DND-41 (cell line): ENCODE data around the gene ALKBH2.

ENCODE experiments used
- EZH2 ChIP-seq: IDR thresholded peaks from 3 replicates; pipeline ENCODE4 v1.6.1; 2012; ENCODE audit warnings: borderline replicate concordance, low read depth, mild to moderate bottlenecking, moderate library complexity, low read length, inconsistent platforms; ENCODE audit not compliant: severe bottlenecking
- TF ChIP-seq, protein P1 (sequence below): IDR thresholded peaks from 2 replicates; pipeline ENCODE4 v1.5.1; 2012; ENCODE audit warnings: borderline replicate concordance, low read length, moderate library complexity, mild to moderate bottlenecking; ENCODE audit not compliant: poor library complexity, severe bottlenecking; ENCODE audit errors: extremely low read depth

DNA sequence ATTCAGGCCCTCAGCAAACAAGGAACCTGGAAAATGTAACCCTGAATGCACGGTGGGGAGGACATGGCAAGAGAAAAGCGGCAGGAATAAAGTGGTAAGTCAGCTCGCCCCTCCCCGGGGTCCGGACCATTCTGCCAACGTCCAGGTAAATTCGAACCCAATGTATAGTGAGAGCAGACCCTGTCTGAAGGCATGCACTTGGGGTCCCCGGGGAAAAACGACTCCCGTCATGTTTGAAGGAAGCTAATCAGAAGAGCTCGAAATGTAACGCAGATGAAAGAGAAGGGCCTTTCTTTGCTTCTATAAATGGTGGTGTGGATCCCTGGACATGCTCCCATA is 23.3 kb upstream of the ALKBH2 start:
- TF ChIP-seq, protein P1, sequence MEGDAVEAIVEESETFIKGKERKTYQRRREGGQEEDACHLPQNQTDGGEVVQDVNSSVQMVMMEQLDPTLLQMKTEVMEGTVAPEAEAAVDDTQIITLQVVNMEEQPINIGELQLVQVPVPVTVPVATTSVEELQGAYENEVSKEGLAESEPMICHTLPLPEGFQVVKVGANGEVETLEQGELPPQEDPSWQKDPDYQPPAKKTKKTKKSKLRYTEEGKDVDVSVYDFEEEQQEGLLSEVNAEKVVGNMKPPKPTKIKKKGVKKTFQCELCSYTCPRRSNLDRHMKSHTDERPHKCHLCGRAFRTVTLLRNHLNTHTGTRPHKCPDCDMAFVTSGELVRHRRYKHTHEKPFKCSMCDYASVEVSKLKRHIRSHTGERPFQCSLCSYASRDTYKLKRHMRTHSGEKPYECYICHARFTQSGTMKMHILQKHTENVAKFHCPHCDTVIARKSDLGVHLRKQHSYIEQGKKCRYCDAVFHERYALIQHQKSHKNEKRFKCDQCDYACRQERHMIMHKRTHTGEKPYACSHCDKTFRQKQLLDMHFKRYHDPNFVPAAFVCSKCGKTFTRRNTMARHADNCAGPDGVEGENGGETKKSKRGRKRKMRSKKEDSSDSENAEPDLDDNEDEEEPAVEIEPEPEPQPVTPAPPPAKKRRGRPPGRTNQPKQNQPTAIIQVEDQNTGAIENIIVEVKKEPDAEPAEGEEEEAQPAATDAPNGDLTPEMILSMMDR: no peak
- no peak for TF ChIP-seq EZH2
